ENCODE measurements around the gene MUSTN1.

Gene MUSTN1

GRCh38 chr3:52787672-52788625 is 46.9 kb downstream of the MUSTN1 start:
- in situ Hi-C loops (cut with MboI; ENCODE audit: low pct_unique_long_range_greater_than_20kb, low sequenced_read_pairs, unreplicated experiment) = no loop called here
- DNase-seq (ENCODE audit: low spot score) = no peak
- TF ChIP-seq, protein P1, sequence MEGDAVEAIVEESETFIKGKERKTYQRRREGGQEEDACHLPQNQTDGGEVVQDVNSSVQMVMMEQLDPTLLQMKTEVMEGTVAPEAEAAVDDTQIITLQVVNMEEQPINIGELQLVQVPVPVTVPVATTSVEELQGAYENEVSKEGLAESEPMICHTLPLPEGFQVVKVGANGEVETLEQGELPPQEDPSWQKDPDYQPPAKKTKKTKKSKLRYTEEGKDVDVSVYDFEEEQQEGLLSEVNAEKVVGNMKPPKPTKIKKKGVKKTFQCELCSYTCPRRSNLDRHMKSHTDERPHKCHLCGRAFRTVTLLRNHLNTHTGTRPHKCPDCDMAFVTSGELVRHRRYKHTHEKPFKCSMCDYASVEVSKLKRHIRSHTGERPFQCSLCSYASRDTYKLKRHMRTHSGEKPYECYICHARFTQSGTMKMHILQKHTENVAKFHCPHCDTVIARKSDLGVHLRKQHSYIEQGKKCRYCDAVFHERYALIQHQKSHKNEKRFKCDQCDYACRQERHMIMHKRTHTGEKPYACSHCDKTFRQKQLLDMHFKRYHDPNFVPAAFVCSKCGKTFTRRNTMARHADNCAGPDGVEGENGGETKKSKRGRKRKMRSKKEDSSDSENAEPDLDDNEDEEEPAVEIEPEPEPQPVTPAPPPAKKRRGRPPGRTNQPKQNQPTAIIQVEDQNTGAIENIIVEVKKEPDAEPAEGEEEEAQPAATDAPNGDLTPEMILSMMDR (IDR thresholded peaks at IDR 0.05; ENCODE audit: extremely low read depth, insufficient read depth, missing control alignments) = no peak

GRCh38 chr3:52787246-52787645 is 47.6 kb downstream of the MUSTN1 start:
- in situ Hi-C loops (cut with MboI; ENCODE audit: low pct_unique_long_range_greater_than_20kb, low sequenced_read_pairs, unreplicated experiment) = no loop called here
- no peak for DNase-seq (ENCODE audit: low spot score)
- TF ChIP-seq, protein P1 (IDR thresholded peaks at IDR 0.05; ENCODE audit: extremely low read depth, insufficient read depth, missing control alignments) = no peak

DNA sequence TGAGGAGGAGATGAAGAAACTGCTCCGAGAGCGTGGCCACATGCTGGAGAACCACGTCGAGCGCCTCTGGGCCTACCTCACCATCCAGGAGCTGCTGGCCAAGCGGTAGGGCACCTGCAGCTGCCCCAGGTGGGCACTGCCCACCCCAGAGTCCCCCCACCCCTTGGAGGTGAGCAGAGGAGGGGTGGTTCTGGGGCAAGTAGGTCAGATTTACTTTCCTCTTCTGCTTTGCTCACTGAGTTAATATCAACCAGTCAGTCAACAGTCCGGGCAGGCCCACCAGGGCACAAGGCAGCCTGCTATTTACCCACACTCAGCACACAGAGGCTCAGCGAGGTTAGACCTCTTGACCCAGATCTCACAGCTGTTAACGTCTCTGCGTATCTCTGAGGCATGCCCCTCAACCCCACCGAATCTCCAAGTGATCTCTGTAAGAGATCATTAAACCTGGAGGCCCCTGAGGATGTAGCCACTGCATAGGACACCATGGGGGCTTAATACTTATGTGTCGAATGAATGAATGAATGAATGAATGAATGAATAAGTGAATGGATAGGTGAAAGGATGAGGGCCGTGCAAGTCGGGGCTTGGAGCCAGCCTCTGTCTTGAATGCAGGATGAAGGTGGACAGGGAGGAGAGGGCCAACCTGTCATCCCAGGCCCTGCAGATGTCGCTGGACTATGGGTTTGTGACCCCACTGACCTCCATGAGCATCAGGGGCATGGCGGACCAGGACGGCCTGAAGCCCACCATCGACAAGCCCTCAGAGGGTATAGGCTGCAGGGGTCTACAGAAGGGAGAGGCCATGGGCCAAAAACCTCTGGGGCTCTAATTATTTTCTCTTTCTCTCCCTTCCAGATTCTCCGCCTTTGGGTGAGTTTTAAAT is 48.2 kb downstream of the MUSTN1 start:
- TF ChIP-seq, protein P1 (IDR thresholded peaks at IDR 0.05; ENCODE audit: extremely low read depth, insufficient read depth, missing control alignments) = no peak
- in situ Hi-C loops (cut with MboI; ENCODE audit: low pct_unique_long_range_greater_than_20kb, low sequenced_read_pairs, unreplicated experiment) = no loop called here
- DNase-seq (ENCODE audit: low spot score) = no peak

DNA sequence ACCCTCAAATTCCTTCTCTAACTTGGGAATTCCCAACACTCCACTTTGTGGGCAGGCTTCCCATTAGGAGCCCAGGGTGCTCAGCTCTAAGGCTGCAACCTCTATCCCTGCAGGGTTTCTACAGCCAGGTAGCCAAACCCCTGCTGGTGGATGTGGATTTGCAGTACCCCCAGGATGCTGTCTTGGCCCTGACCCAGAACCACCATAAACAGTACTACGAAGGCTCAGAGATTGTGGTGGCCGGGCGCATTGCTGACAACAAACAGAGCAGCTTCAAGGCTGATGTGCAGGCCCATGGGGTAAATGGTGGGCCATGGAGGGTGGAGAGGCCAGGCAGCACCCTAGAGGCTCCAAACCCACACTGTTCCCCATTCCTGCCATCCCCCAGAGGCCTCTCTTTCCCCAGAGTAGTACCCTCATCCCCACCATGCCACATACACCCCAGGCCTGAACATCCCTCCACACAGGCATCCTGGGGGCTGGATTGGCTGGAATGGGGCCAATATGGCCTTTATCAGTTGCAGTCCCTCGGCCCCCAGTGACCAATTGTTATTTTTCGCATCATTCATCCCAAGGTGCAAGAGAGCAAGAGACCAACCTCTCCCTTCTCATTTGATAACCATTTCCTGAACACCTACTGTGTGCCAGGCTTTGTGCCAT is 49.8 kb downstream of the MUSTN1 start:
- TF ChIP-seq, protein P1 (IDR thresholded peaks at IDR 0.05; ENCODE audit: extremely low read depth, insufficient read depth, missing control alignments) = no peak
- in situ Hi-C loops (cut with MboI; ENCODE audit: low pct_unique_long_range_greater_than_20kb, low sequenced_read_pairs, unreplicated experiment) = no loop called here
- no peak for DNase-seq (ENCODE audit: low spot score)

- in situ Hi-C loops (cut with MboI; ENCODE audit: low pct_unique_long_range_greater_than_20kb, low sequenced_read_pairs, unreplicated experiment) = no loop called here
Measured at GRCh38 chr3:52784021-52784621, 50.7 kb downstream of the MUSTN1 start.

More at GRCh38 chr3:52784021-52784621, 50.7 kb downstream of the MUSTN1 start:
- no peak for DNase-seq (ENCODE audit: low spot score)
- TF ChIP-seq, protein P1 (IDR thresholded peaks at IDR 0.05; ENCODE audit: extremely low read depth, insufficient read depth, missing control alignments) = no peak
